Nephron (organoid): ENCODE results near the gene EI24.

Experiments used
- H3K27ac Mint-ChIP-seq, 3 experiments: 2 replicates each; pipeline ENCODE4 v1.8.0; 2020; ENCODE audit warnings: mixed read lengths in 3 of 3, mild to moderate bottlenecking in 2 of 3, moderate library complexity in 1 of 3
- H3K27me3 Mint-ChIP-seq: 2 replicates; pipeline ENCODE4 v1.8.0; 2021; ENCODE audit warnings: low read depth, mild to moderate bottlenecking, moderate library complexity, mixed read lengths
- H3K36me3 Mint-ChIP-seq: 2 replicates; pipeline ENCODE4 v1.8.0; 2020; ENCODE audit warnings: low read depth, mixed read lengths
- H3K4me1 Mint-ChIP-seq: 2 replicates; pipeline ENCODE4 v1.8.0; 2020; ENCODE audit warnings: mixed read lengths
- H3K4me3 Mint-ChIP-seq, 3 experiments: 2 replicates each; pipeline ENCODE4 v1.8.0; 2020; ENCODE audit warnings: mild to moderate bottlenecking in 3 of 3, mixed read lengths in 3 of 3, moderate library complexity in 2 of 3
- H3K9me3 Mint-ChIP-seq: 2 replicates; pipeline ENCODE4 v1.8.0; 2020; ENCODE audit warnings: mixed read lengths
- TF ChIP-seq, protein P1 (sequence below), 3 experiments: fragments of 200-600 bp; sonication (generic); IDR thresholded peaks; one replicate each; pipeline ENCODE4 v1.5.0; 2021; ENCODE audit warnings: antibody characterized with exemption in 3 of 3; ENCODE audit not compliant: unreplicated experiment in 3 of 3

The EI24 gene

DNA sequence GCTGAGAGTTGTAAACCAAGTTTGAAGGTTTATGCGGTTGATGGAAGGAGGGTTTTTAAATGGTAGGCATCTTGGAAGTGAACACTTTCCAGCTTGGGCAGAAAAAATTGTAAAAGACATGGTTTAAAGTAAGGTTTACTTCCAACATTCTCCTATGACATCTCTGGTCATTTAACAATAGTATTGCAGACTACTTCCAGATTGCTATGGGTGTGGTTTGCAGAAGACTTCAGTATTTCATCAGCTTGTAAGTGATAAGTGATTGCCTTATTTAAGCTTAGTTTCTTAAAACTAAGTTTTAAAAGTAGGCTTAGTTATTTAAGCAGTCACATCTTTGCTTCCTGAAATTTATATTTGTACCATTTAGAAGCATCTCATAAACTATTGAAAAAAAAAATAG lies 16.2 kb downstream of the EI24 start:
- H3K27ac Mint-ChIP-seq = no peak overlapping the region
- H3K4me3 Mint-ChIP-seq = no peak overlapping the region
- peaks cover 35% of the 10 kb centered on the region for H3K36me3 Mint-ChIP-seq
- TF ChIP-seq, protein P1, sequence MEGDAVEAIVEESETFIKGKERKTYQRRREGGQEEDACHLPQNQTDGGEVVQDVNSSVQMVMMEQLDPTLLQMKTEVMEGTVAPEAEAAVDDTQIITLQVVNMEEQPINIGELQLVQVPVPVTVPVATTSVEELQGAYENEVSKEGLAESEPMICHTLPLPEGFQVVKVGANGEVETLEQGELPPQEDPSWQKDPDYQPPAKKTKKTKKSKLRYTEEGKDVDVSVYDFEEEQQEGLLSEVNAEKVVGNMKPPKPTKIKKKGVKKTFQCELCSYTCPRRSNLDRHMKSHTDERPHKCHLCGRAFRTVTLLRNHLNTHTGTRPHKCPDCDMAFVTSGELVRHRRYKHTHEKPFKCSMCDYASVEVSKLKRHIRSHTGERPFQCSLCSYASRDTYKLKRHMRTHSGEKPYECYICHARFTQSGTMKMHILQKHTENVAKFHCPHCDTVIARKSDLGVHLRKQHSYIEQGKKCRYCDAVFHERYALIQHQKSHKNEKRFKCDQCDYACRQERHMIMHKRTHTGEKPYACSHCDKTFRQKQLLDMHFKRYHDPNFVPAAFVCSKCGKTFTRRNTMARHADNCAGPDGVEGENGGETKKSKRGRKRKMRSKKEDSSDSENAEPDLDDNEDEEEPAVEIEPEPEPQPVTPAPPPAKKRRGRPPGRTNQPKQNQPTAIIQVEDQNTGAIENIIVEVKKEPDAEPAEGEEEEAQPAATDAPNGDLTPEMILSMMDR (IDR thresholded peaks at IDR 0.05; ENCODE audit: unreplicated experiment in 3 of 3) = no peak
- H3K9me3 Mint-ChIP-seq = peaks cover 2% of the 10 kb centered on the region
- peaks cover 4% of the 10 kb centered on the region for H3K4me1 Mint-ChIP-seq
- H3K27me3 Mint-ChIP-seq = no peaks in the 10 kb centered on the region

DNA sequence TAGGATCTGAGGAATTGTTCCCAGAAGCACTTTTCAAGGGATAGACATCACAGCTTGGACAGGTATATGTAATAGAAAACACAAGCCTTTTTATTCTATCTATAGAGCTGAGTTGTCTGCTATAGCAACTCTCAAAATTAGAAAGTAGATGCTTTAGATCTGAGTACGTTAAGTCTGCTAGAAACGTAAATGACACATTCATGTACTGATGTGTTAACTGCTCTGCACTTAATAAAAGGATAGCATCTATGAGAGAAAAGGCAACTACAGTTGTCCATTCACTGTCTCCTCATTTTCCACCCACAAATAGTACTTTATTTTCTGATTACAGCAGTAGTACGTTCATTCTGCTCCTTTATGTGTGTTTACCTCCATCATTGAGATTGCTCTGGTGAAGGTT lies 17.3 kb downstream of the EI24 start:
- Mint-ChIP-seq H3K9me3 (peaks cover 2% of the 10 kb centered on the region), H3K27me3 (no peaks in the 10 kb centered on the region), H3K4me1 (peaks cover 4% of the 10 kb centered on the region), H3K27ac (no peak overlapping the region), H3K4me3 (no peak overlapping the region), H3K36me3 (peaks cover 31% of the 10 kb centered on the region)
- TF ChIP-seq, protein P1 (IDR thresholded peaks at IDR 0.05; ENCODE audit: unreplicated experiment in 3 of 3) = no peak

DNA sequence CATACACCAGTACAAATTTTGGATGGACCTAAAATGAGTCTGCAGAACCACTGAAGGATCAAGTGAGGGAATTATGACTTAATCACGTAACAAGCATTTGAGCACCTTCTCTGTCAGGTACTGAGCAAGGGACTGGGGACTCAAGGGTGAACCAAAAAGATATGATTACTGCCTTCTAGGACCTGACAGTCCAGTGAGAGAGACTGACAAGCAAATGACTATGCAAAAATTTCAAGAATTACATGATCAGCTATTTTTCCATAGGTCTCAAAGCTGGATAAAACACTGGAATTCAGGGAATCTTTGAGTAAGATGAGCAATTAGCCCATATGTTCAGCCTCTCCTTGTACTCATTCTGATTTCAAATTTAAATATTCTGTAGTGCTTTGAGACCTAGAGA lies 18.2 kb downstream of the EI24 start:
- H3K36me3 Mint-ChIP-seq = peaks cover 28% of the 10 kb centered on the region
- H3K27me3 Mint-ChIP-seq = no peaks in the 10 kb centered on the region
- peaks cover 2% of the 10 kb centered on the region for H3K9me3 Mint-ChIP-seq
- H3K4me3 Mint-ChIP-seq = no peak overlapping the region
- no peak overlapping the region for H3K27ac Mint-ChIP-seq
- TF ChIP-seq, protein P1 (IDR thresholded peaks at IDR 0.05; ENCODE audit: unreplicated experiment in 3 of 3) = no peak
- peaks cover 4% of the 10 kb centered on the region for H3K4me1 Mint-ChIP-seq

DNA sequence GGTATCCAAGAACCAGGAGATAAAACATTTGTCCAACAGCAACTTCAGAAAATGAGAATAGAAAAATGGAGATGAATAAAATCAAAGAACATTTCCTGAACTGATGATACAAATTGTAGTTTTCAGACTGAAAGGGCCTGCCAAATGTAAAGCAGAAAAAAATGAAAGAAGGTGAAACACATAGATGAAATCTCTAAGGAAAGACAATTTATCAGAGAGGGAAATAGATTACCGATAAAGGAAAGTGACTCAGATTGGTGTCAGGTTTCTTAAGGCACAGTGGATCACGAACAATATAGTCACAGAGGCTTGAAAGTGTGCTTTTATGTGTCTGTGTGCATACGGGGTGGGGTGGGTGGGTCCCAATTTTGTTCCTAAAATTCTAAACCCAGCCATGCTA lies 19.2 kb downstream of the EI24 start:
- Mint-ChIP-seq H3K36me3 (peaks cover 20% of the 10 kb centered on the region), H3K27ac (peak overlapping the region; percentile 27 to 80 (median 34)), H3K4me1 (peaks cover 11% of the 10 kb centered on the region), H3K9me3 (peaks cover 2% of the 10 kb centered on the region), H3K4me3 (peak overlapping the region; percentile 24 to 60 (median 42)), H3K27me3 (no peaks in the 10 kb centered on the region)
- TF ChIP-seq, protein P1 (IDR thresholded peaks at IDR 0.05; ENCODE audit: unreplicated experiment in 3 of 3) = no peak

DNA sequence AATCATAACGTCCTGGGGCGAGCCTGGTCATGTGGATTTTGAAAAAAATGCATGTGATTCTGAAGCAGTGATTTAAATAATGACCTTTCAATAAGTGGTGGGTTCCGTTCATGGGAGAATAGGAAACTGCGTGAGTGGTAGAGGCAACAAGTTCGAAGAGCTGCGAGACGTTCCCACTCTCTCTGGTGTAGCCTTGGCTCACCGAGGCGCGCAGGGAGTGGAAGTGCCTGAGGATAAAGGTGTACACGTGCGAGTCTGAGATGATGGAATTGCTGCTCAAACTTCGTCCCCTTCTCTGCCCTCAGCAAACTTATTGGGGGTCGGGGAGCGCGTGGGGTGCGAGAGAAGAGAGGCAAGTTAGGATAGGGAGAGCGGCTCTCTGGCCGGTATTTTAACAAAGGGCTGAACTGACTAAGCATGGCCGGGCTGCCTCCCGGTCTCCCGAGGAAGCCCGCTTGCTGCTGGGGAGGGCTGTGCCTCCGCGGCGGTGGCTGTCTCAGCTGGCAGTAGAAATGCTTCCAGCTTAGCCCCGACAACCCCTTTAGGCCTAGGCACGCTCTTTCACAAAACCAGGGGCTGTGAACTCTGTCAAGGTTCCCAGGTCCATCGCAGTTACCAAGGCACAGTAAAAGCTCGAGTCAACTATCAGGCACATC lies 22.5 kb downstream of the EI24 start:
- TF ChIP-seq, protein P1 (IDR thresholded peaks at IDR 0.05; ENCODE audit: unreplicated experiment in 3 of 3) = no peak
- Mint-ChIP-seq H3K4me3 (peak overlapping the region; percentile 94 to 97 (median 94)), H3K9me3 (peaks cover 2% of the 10 kb centered on the region), H3K36me3 (peaks cover 16% of the 10 kb centered on the region), H3K27ac (peak overlapping the region; percentile 98 to 100 (median 99)), H3K27me3 (no peaks in the 10 kb centered on the region), H3K4me1 (peaks cover 31% of the 10 kb centered on the region)
